Ovary (tissue), 3 donors: ENCODE measurements around the gene YIPF7.

Experiments
- CTCF ChIP-seq, 3 donors: fragments of 450-650 bp in 2 of 3; fragments of 200-600 bp in 1 of 3; IDR thresholded peaks; one replicate each; pipeline versions ENCODE4 v1.5.1 to v1.8.0; 2016 to 2022; ENCODE audit warnings: antibody characterized with exemption in 3 of 3, mild to moderate bottlenecking in 1 of 3
- POLR2A ChIP-seq: fragments of 450-650 bp; IDR thresholded peaks from one replicate; pipeline ENCODE4 v1.6.1; 2017; ENCODE audit warnings: antibody characterized with exemption, mild to moderate bottlenecking, moderate library complexity
- donor health status: DM: no; HTN: no; CAD: no.

GRCh38 chr4:44675366-44675765 is 23.9 kb upstream of the YIPF7 start:
- TF ChIP-seq CTCF (IDR thresholded peaks at IDR 0.05) (no peak), POLR2A (no peak)
